Activated CD4-positive, alpha-beta memory T cell treated with anti-CD3 and anti-CD28 coated beads, Interleukin-2, amount 10 ng/mL, durations not matched to agents 7 days and 5 days (primary cell): ENCODE measurements around the gene TM4SF20. TPM values are rescaled to one million over a fixed set of nuclear protein-coding genes. Genes with fewer than 3 reads are reported as not detected.

Experiments
- CTCF ChIA-PET: fragments of 350-600 bp; sonication (Branson Sonifier 250); formaldehyde crosslinking; loops from one replicate; lab custom pipeline; 2021; ENCODE audit warnings: antibody characterized with exemption, inconsistent platforms; lab: Charles Lee
- POLR2A ChIA-PET: fragments of 350-600 bp; sonication (Branson Sonifier 250); formaldehyde crosslinking; loops from one replicate; lab custom pipeline; 2021; ENCODE audit warnings: antibody characterized with exemption; lab: Charles Lee
- DNase-seq: peaks from one replicate; pipeline ENCODE4 v3.0.0-alpha.2; 2020
- H3K27ac Mint-ChIP-seq: one replicate; pipeline ENCODE4 v1.8.0; 2021; ENCODE audit warnings: mild to moderate bottlenecking, mixed read lengths
- H3K27me3 Mint-ChIP-seq: one replicate; pipeline ENCODE4 v1.8.0; 2021; ENCODE audit warnings: mixed read lengths
- H3K36me3 Mint-ChIP-seq: one replicate; pipeline ENCODE4 v1.8.0; 2021; ENCODE audit warnings: low read depth, mixed read lengths
- H3K4me1 Mint-ChIP-seq: one replicate; pipeline ENCODE4 v1.8.0; 2021; ENCODE audit warnings: mixed read lengths
- H3K4me3 Mint-ChIP-seq: one replicate; pipeline ENCODE4 v1.8.0; 2021; ENCODE audit warnings: mild to moderate bottlenecking, mixed read lengths
- H3K9me3 Mint-ChIP-seq: one replicate; pipeline ENCODE4 v1.8.0; 2021; ENCODE audit warnings: mixed read lengths
- total RNA-seq, 2 experiments: library from RNA; stranded (reverse); gene quantifications; one replicate each; pipeline ENCODE4 v1.2.3, GENCODE V29; 2021

The TM4SF20 gene
- total RNA-seq, 2 experiments from 2014 or later: not detected

DNA sequence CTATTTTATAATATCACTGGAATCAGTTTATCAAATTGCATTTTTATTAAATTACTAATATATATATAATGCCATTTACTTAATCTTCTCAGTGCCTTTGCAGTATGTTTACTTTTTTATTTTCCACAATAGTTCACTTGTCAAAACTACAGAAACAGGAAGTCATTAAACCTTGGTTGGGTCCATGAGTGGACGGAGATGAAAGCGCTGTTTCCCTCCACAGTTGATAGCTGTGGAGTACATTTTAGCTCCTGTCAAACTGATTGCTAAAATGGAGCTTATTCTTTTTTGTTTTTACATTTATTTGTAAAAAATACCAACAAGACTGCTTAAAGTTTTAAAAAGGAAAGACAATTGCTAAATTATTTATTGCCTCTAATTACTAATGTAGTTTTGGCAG lies 34.9 kb downstream of the TM4SF20 start:
- POLR2A ChIA-PET: no interaction called here
- H3K4me1 Mint-ChIP-seq: no peaks in the 10 kb centered on the region
- H3K36me3 Mint-ChIP-seq: peaks cover 23% of the 10 kb centered on the region
- H3K27me3 Mint-ChIP-seq: no peaks in the 10 kb centered on the region
- no peaks in the 10 kb centered on the region for H3K9me3 Mint-ChIP-seq
- H3K27ac Mint-ChIP-seq: no peak overlapping the region
- CTCF ChIA-PET: interaction anchor here (0.6 kb wide), 1 partner anchor 19 kb away, joined by 3 read pairs; no protein-coding TSS in a partner anchor
- H3K4me3 Mint-ChIP-seq: no peak overlapping the region
- DNase-seq: no peak

DNA sequence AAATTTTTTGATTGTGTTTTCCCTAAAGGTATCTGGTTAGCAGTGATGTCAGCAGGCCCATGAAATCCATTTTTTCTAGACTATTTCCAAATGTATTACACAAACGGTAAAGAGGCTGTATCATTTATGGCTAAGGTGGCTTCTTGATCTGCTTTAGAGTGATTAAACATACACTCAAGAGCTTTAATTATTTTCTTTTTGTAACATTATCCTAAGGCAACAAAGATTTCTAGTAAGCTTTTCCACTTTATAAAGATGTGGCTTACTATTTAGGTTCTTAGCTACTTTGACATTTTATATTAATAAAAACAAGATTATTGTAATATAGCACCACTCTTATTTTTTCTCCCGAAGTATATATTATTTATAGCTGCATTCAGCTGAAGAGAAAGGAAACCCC lies 37.6 kb downstream of the TM4SF20 start:
- Mint-ChIP-seq H3K36me3 (peaks cover 18% of the 10 kb centered on the region), H3K4me3 (no peak overlapping the region)
- CTCF ChIA-PET: no interaction called here

GRCh38 chr2:227340106-227340505 lies 39.0 kb downstream of the TM4SF20 start:
- DNase-seq: no peak
- peaks cover 24% of the 10 kb centered on the region for H3K36me3 Mint-ChIP-seq
- no peaks in the 10 kb centered on the region for H3K9me3 Mint-ChIP-seq
- H3K27ac Mint-ChIP-seq: no peak overlapping the region
- H3K4me3 Mint-ChIP-seq: no peak overlapping the region
- H3K27me3 Mint-ChIP-seq: no peaks in the 10 kb centered on the region
- POLR2A ChIA-PET: no interaction called here
- CTCF ChIA-PET: no interaction called here
- H3K4me1 Mint-ChIP-seq: peaks cover 11% of the 10 kb centered on the region

More for the DNA sequence above, 37.6 kb downstream of the TM4SF20 start:
- no peak for DNase-seq
- no peaks in the 10 kb centered on the region for H3K9me3 Mint-ChIP-seq
- no peak overlapping the region for H3K27ac Mint-ChIP-seq
- no peaks in the 10 kb centered on the region for H3K4me1 Mint-ChIP-seq
- H3K27me3 Mint-ChIP-seq: no peaks in the 10 kb centered on the region
- POLR2A ChIA-PET: no interaction called here

- H3K9me3 Mint-ChIP-seq: no peaks in the 10 kb centered on the region
- no peaks in the 10 kb centered on the region for H3K27me3 Mint-ChIP-seq
- no peak for DNase-seq
- H3K36me3 Mint-ChIP-seq: peaks cover 31% of the 10 kb centered on the region
- H3K4me3 Mint-ChIP-seq: no peak overlapping the region
- H3K4me1 Mint-ChIP-seq: peaks cover 21% of the 10 kb centered on the region
- H3K27ac Mint-ChIP-seq: no peak overlapping the region
- ChIA-PET CTCF (no interaction called here), POLR2A (no interaction called here)
Measured at GRCh38 chr2:227339098-227339599, 40.0 kb downstream of the TM4SF20 start.

GRCh38 chr2:227337442-227337841 lies 41.7 kb downstream of the TM4SF20 start:
- Mint-ChIP-seq H3K4me1 (peaks cover 26% of the 10 kb centered on the region), H3K36me3 (peaks cover 45% of the 10 kb centered on the region)

GRCh38 chr2:227335713-227336112 lies 43.4 kb downstream of the TM4SF20 start:
- Mint-ChIP-seq H3K36me3 (peaks cover 47% of the 10 kb centered on the region), H3K9me3 (no peaks in the 10 kb centered on the region), H3K4me3 (no peak overlapping the region), H3K27ac (no peak overlapping the region), H3K4me1 (peaks cover 26% of the 10 kb centered on the region), H3K27me3 (no peaks in the 10 kb centered on the region)
- ChIA-PET POLR2A (interaction anchor here (0.8 to 2.4 kb wide), 3 partner anchors 10 to 19 kb away, joined by 3 to 12 read pairs (median 3); partner anchors contain the start of gene MFF), CTCF (interaction anchor here (0.9 to 1.3 kb wide), 4 partner anchors 8 to 97 kb away, joined by 3 to 5 read pairs (median 3); partner anchors contain the start of gene MFF)
- no peak for DNase-seq

More at GRCh38 chr2:227337442-227337841, 41.7 kb downstream of the TM4SF20 start:
- Mint-ChIP-seq H3K4me3 (no peak overlapping the region), H3K27me3 (no peaks in the 10 kb centered on the region), H3K27ac (no peak overlapping the region), H3K9me3 (no peaks in the 10 kb centered on the region)
- ChIA-PET CTCF (no interaction called here), POLR2A (interaction anchor here (0.8 to 2.4 kb wide), 2 partner anchors 9 to 12 kb away, joined by 3 to 12 read pairs; partner anchors contain the start of gene MFF)
- no peak for DNase-seq

DNA sequence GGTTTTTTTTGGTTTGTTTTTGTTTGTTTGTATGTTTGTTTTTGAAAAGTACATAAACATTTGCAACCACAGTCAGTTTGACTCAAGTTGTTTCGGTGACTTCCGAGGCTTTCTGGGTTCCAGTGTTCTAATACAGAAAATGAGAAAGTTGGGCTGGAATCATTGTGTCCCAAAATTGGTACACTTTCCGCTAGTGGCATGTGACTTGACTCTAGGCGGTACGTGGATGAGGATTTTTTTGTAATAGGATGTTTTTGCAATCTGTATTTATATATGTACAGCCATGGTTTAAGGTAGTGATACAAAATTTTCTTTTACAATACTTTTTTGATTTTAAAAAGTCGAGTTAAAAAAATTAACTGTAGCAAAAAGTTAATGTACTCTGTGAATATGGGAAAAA lies 52.3 kb downstream of the TM4SF20 start:
- CTCF ChIA-PET: interaction anchor here (1.5 kb wide), 1 partner anchor 10 kb away, joined by 3 read pairs; no protein-coding TSS in a partner anchor
- POLR2A ChIA-PET: interaction anchor here (3.1 kb wide), 1 partner anchor 10 kb away, joined by 12 read pairs; no protein-coding TSS in a partner anchor
- Mint-ChIP-seq H3K4me3 (peak overlapping the region; percentile 85), H3K27me3 (peaks cover 2% of the 10 kb centered on the region), H3K27ac (no peak overlapping the region), H3K36me3 (peaks cover 20% of the 10 kb centered on the region), H3K9me3 (peaks cover 7% of the 10 kb centered on the region), H3K4me1 (peaks cover 48% of the 10 kb centered on the region)
- no peak for DNase-seq

- Mint-ChIP-seq H3K4me3 (peak overlapping the region; percentile 85), H3K27me3 (peaks cover 2% of the 10 kb centered on the region), H3K27ac (peak overlapping the region; percentile 79), H3K36me3 (peaks cover 20% of the 10 kb centered on the region), H3K4me1 (peaks cover 48% of the 10 kb centered on the region), H3K9me3 (peaks cover 9% of the 10 kb centered on the region)
- CTCF ChIA-PET: interaction anchor here (0.7 to 1.5 kb wide), 2 partner anchors 10 to 18 kb away, joined by 3 to 5 read pairs; no protein-coding TSS in a partner anchor
- POLR2A ChIA-PET: interaction anchor here (0.8 to 3.1 kb wide), 3 partner anchors 11 to 148 kb away, joined by 3 to 12 read pairs (median 3); no protein-coding TSS in a partner anchor
- DNase-seq: no peak
Measured at GRCh38 chr2:227325839-227326195, 53.3 kb downstream of the TM4SF20 start.

- Mint-ChIP-seq H3K36me3 (peaks cover 17% of the 10 kb centered on the region), H3K4me1 (peaks cover 49% of the 10 kb centered on the region), H3K27me3 (peaks cover 2% of the 10 kb centered on the region), H3K4me3 (peak within 1 kb of the TSS; percentile 85), H3K27ac (peak within 1 kb of the TSS; percentile 79), H3K9me3 (peaks cover 9% of the 10 kb centered on the region)
- peak; percentile 94 for DNase-seq
- CTCF ChIA-PET: interaction anchor here (0.7 to 1.5 kb wide), 2 partner anchors 11 to 19 kb away, joined by 3 to 5 read pairs; no protein-coding TSS in a partner anchor
- POLR2A ChIA-PET: interaction anchor here (0.7 to 3.1 kb wide), 5 partner anchors 9 to 148 kb away, joined by 3 to 12 read pairs (median 3); no protein-coding TSS in a partner anchor
Measured at GRCh38 chr2:227324995-227325838, 53.9 kb downstream of the TM4SF20 start, which contains the start of gene MFF. Gene MFF (plus strand): TSS chr2:227325251. CDS start chr2:227330666, 5,415 bp downstream.

DNA sequence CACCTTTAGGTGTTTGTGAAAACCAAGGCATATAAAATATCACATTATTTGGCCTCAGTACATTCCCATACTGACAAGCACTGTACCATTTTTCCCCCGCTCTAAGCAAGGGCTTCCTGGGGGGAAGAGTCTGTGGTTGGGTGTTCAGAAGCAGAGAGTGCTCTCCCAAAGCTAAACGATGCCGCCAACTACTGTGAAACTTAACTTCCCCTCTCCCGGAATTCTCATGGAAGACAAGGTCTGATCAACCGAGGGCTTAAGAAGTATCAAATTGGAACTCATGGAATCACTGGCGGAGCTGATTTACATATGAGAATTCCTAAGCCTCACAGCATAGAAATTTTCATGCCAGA lies 54.5 kb downstream of the TM4SF20 start:
- POLR2A ChIA-PET: interaction anchor here (0.7 to 3.1 kb wide), 4 partner anchors 9 to 149 kb away, joined by 3 to 12 read pairs (median 3); no protein-coding TSS in a partner anchor
- CTCF ChIA-PET: no interaction called here
- no peak for DNase-seq
- Mint-ChIP-seq H3K27me3 (peaks cover 2% of the 10 kb centered on the region), H3K4me1 (peaks cover 50% of the 10 kb centered on the region), H3K36me3 (peaks cover 16% of the 10 kb centered on the region), H3K9me3 (peaks cover 9% of the 10 kb centered on the region), H3K4me3 (peak overlapping the region; percentile 85), H3K27ac (peak overlapping the region; percentile 66)

DNA sequence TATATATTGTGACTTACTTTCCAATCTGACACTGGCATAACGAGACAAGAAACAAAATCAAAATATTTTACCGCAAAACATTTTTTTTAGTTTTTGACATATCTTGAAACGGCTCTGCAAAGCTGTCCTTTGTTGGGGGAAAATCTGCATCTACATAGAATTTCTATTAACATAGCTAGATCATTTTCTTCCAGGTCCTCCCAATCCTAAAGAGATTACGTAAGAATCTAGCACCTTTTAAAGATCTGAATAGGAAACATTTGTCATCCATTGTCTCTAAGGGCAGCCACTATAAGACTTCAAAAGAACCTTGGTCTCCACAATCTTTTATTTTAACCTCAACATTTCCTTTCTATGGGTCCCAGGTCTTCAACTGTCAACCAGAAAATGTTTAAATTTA lies 55.3 kb downstream of the TM4SF20 start:
- Mint-ChIP-seq H3K9me3 (peaks cover 9% of the 10 kb centered on the region), H3K27me3 (peaks cover 2% of the 10 kb centered on the region), H3K4me3 (peak overlapping the region; percentile 9), H3K4me1 (peaks cover 50% of the 10 kb centered on the region), H3K27ac (no peak overlapping the region), H3K36me3 (peaks cover 13% of the 10 kb centered on the region)
- no peak for DNase-seq
- POLR2A ChIA-PET: interaction anchor here (3.1 kb wide), 1 partner anchor 13 kb away, joined by 12 read pairs; no protein-coding TSS in a partner anchor
- CTCF ChIA-PET: no interaction called here

GRCh38 chr2:227322530-227323205 lies 56.4 kb downstream of the TM4SF20 start:
- H3K27ac Mint-ChIP-seq: no peak overlapping the region
- DNase-seq: no peak
- ChIA-PET CTCF (interaction anchor here (1.0 kb wide), 1 partner anchor 13 kb away, joined by 3 read pairs; no protein-coding TSS in a partner anchor), POLR2A (no interaction called here)
- peaks cover 8% of the 10 kb centered on the region for H3K36me3 Mint-ChIP-seq
- H3K4me3 Mint-ChIP-seq: no peak overlapping the region
- peaks cover 41% of the 10 kb centered on the region for H3K4me1 Mint-ChIP-seq
- H3K27me3 Mint-ChIP-seq: peaks cover 2% of the 10 kb centered on the region
- H3K9me3 Mint-ChIP-seq: peaks cover 12% of the 10 kb centered on the region
